IPS-NIHi7 (cell line): ENCODE measurements around the gene ARHGAP21.

Experiments used
- DNase-seq: peaks from one replicate; pipeline ENCODE4 v3.0.0; 2012; ENCODE audit warnings: mixed read lengths; ENCODE audit errors: extremely low spot score

The ARHGAP21 gene

DNA sequence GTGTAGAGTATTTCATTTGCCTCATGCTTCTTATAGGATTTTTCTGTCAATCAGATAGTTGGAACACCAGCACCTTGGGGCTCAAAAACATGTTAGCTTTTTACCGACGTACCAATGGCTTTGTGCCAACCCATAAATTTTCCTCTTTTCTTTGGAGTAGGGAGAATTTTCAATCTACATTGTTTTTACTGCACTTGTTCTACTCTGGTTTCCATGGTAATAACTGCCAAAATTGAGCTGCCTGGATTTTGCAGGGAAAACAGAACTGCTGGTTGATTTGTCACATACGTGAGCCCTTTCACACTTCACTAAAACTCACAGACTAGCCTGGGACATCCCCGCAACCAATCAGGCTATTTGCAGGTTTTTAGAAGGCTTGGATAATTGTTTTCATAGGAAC, 189.7 kb downstream of the ARHGAP21 start:
- DNase-seq: no peak
